OCI-LY3 (cell line): ENCODE data around the gene GLDN.

Source experiments
- H2AFZ ChIP-seq: fragments of 200-600, 300-600 bp; shearing (Covaris generic); 2 replicates; pipeline ENCODE4 v1.6.0; 2014; ENCODE audit warnings: antibody characterized with exemption, low read depth, low read length
- H3K27ac ChIP-seq: fragments of 200-600, 300-600 bp; sonication (generic); 2 replicates; pipeline ENCODE4 v1.5.1; 2014; ENCODE audit warnings: mild to moderate bottlenecking, low read length, moderate library complexity, mixed read lengths
- H3K27me3 ChIP-seq: fragments of 200-600, 300-600 bp; sonication (generic); 2 replicates; pipeline ENCODE4 v1.6.1; 2014; ENCODE audit warnings: low read depth, low read length, mixed read lengths
- H3K36me3 ChIP-seq: fragments of 200-600, 300-600 bp; sonication (generic); replicated peaks from 2 replicates; pipeline ENCODE3; 2014; ENCODE audit warnings: low read depth, low read length, mixed read lengths
- H3K4me1 ChIP-seq: fragments of 300-600, 200-600 bp; sonication (generic); 2 replicates; pipeline ENCODE4 v1.6.1; 2014; ENCODE audit warnings: low read length, mixed read lengths
- H3K4me2 ChIP-seq: fragments of 200-600, 300-600 bp; sonication (generic); 2 replicates; pipeline ENCODE4 v1.6.1; 2014; ENCODE audit warnings: low read length, mixed read lengths
- H3K4me3 ChIP-seq: fragments of 300-600, 200-600 bp; sonication (generic); 2 replicates; pipeline ENCODE4 v1.5.1; 2014; ENCODE audit warnings: antibody characterized with exemption, mild to moderate bottlenecking, low read length, moderate library complexity
- H3K79me2 ChIP-seq: fragments of 300-600, 200-600 bp; shearing (Covaris generic); 2 replicates; pipeline ENCODE4 v1.6.1; 2014; ENCODE audit warnings: mild to moderate bottlenecking, low read length, mixed read lengths
- H3K9ac ChIP-seq: fragments of 300-600, 200-600 bp; shearing (Covaris generic); 2 replicates; pipeline ENCODE4 v1.6.0; 2014; ENCODE audit warnings: mild to moderate bottlenecking, low read length, moderate library complexity
- H3K9me3 ChIP-seq: fragments of 200-600, 300-600 bp; shearing (Covaris generic); 2 replicates; pipeline ENCODE4 v1.6.1; 2014; ENCODE audit warnings: low read length, mixed read lengths; ENCODE audit not compliant: insufficient read depth
- H4K20me1 ChIP-seq: fragments of 200-600, 300-600 bp; sonication (generic); 2 replicates; pipeline ENCODE4 v1.6.1; 2016; ENCODE audit warnings: low read length, mixed read lengths; ENCODE audit not compliant: insufficient read depth
- CTCF ChIP-seq: fragments of 200-600, 300-600 bp; sonication (generic); IDR thresholded peaks from 2 replicates; pipeline ENCODE4 v1.5.1; 2014; ENCODE audit warnings: antibody characterized with exemption, low read length, low read depth
- EZH2phosphoT487 ChIP-seq: fragments of 200-600 bp; shearing (Covaris generic); IDR thresholded peaks from 2 replicates; pipeline ENCODE4 v1.6.1; 2018; ENCODE audit warnings: antibody characterized with exemption, mixed run types, low read depth

Gene GLDN

GRCh38 chr15:51328926-51329325 lies 12.5 kb upstream of the GLDN start:
- Histone ChIP-seq H4K20me1 (no peaks in the 10 kb centered on the region), H3K36me3 (peaks cover 11% of the 10 kb centered on the region), H3K9ac (no peak overlapping the region), H3K4me3 (no peak overlapping the region), H3K27me3 (no peaks in the 10 kb centered on the region), H3K4me1 (peaks cover 25% of the 10 kb centered on the region), H3K79me2 (no peaks in the 10 kb centered on the region), H2AFZ (no peak overlapping the region), H3K9me3 (peaks cover 13% of the 10 kb centered on the region; the same call in 1 of the 2 replicates), H3K27ac (no peak overlapping the region), H3K4me2 (no peak overlapping the region)
- TF ChIP-seq EZH2phosphoT487 (no peak), CTCF (no peak)

- H3K4me1 ChIP-seq = peaks cover 47% of the 10 kb centered on the region
- TF ChIP-seq EZH2phosphoT487 (no peak), CTCF (no peak)
- H4K20me1 ChIP-seq = no peaks in the 10 kb centered on the region
- no peaks in the 10 kb centered on the region for H3K79me2 ChIP-seq
- H2AFZ ChIP-seq = no peak overlapping the region
- no peak overlapping the region for H3K27ac ChIP-seq
- no peak overlapping the region for H3K4me2 ChIP-seq
- H3K9me3 ChIP-seq = peaks cover 13% of the 10 kb centered on the region; the same call in 1 of the 2 replicates
- peaks cover 11% of the 10 kb centered on the region for H3K36me3 ChIP-seq
- H3K27me3 ChIP-seq = no peaks in the 10 kb centered on the region
- no peak overlapping the region for H3K4me3 ChIP-seq
- H3K9ac ChIP-seq = no peak overlapping the region
Measured at GRCh38 chr15:51331141-51331540, 10.3 kb upstream of the GLDN start.

- no peak overlapping the region for H3K4me3 ChIP-seq
- H3K79me2 ChIP-seq = no peaks in the 10 kb centered on the region
- H3K36me3 ChIP-seq = peaks cover 11% of the 10 kb centered on the region
- H3K9me3 ChIP-seq = peaks cover 13% of the 10 kb centered on the region; the same call in 1 of the 2 replicates
- H3K9ac ChIP-seq = no peak overlapping the region
- peaks cover 51% of the 10 kb centered on the region for H3K4me1 ChIP-seq
- no peak overlapping the region for H2AFZ ChIP-seq
- H4K20me1 ChIP-seq = no peaks in the 10 kb centered on the region
- H3K27ac ChIP-seq = no peak overlapping the region
- no peak for TF ChIP-seq EZH2phosphoT487
- no peaks in the 10 kb centered on the region for H3K27me3 ChIP-seq
- peak overlapping the region; percentile 5; the same call in 1 of the 2 replicates for H3K4me2 ChIP-seq
Measured at GRCh38 chr15:51332206-51333147, 9.0 kb upstream of the GLDN start.

- peak overlapping the region; percentile 83 for H3K27ac ChIP-seq
- peaks cover 11% of the 10 kb centered on the region for H3K36me3 ChIP-seq
- peaks cover 51% of the 10 kb centered on the region for H3K4me1 ChIP-seq
- H3K9me3 ChIP-seq = peaks cover 13% of the 10 kb centered on the region; the same call in 1 of the 2 replicates
- H3K4me3 ChIP-seq = no peak overlapping the region
- H3K4me2 ChIP-seq = peak overlapping the region; percentile 86; the same call in 1 of the 2 replicates
- no peaks in the 10 kb centered on the region for H4K20me1 ChIP-seq
- H3K9ac ChIP-seq = no peak overlapping the region
- H2AFZ ChIP-seq = no peak overlapping the region
- no peak for TF ChIP-seq EZH2phosphoT487
- no peak for TF ChIP-seq CTCF
- no peaks in the 10 kb centered on the region for H3K27me3 ChIP-seq
- no peaks in the 10 kb centered on the region for H3K79me2 ChIP-seq
Measured at GRCh38 chr15:51333571-51333970, 7.9 kb upstream of the GLDN start.
